Measurements from ENCODE around the gene FXYD6.
A peak's percentile ranks its signal among the peaks of the same experiment; 100 is the strongest.

FXYD6 gene

GRCh38 chr11:117852309-117852708 is 24.1 kb downstream of the FXYD6 start:
- H3K4me3 ChIP-seq (ENCODE audit: low read depth, low read length), result no peak overlapping the region
- no peak for DNase-seq
- TF ChIP-seq CTCF (IDR thresholded peaks at IDR 0.05; ENCODE audit: low read depth, low read length), result no peak
- peaks cover 5% of the 10 kb centered on the region; the same call in 1 of the 2 replicates for H3K36me3 ChIP-seq
- H3K27ac ChIP-seq, result no peak overlapping the region
- H3K27me3 ChIP-seq (ENCODE audit: insufficient read depth, low read depth, severe bottlenecking), result no peaks in the 10 kb centered on the region
- peaks cover 9% of the 10 kb centered on the region for H3K9me3 ChIP-seq (ENCODE audit: severe bottlenecking)

GRCh38 chr11:117851852-117852251 is 24.6 kb downstream of the FXYD6 start:
- DNase-seq, result no peak
- H3K9me3 ChIP-seq (ENCODE audit: severe bottlenecking), result peaks cover 9% of the 10 kb centered on the region
- no peak overlapping the region for H3K4me3 ChIP-seq (ENCODE audit: low read depth, low read length)
- TF ChIP-seq CTCF (IDR thresholded peaks at IDR 0.05; ENCODE audit: low read depth, low read length), result no peak
- no peaks in the 10 kb centered on the region for H3K27me3 ChIP-seq (ENCODE audit: insufficient read depth, low read depth, severe bottlenecking)
- H3K27ac ChIP-seq, result no peak overlapping the region
- peaks cover 5% of the 10 kb centered on the region; the same call in 1 of the 2 replicates for H3K36me3 ChIP-seq

GRCh38 chr11:117851106-117851505 is 25.4 kb downstream of the FXYD6 start:
- Histone ChIP-seq H3K27ac (peak overlapping the region; percentile 44), H3K9me3 (ENCODE audit: severe bottlenecking) (peaks cover 9% of the 10 kb centered on the region), H3K27me3 (ENCODE audit: insufficient read depth, low read depth, severe bottlenecking) (no peaks in the 10 kb centered on the region), H3K36me3 (peaks cover 5% of the 10 kb centered on the region; the same call in 1 of the 2 replicates), H3K4me3 (ENCODE audit: low read depth, low read length) (no peak overlapping the region)
- DNase-seq, result peak; percentile 52
- TF ChIP-seq CTCF (IDR thresholded peaks at IDR 0.05; ENCODE audit: low read depth, low read length), result no peak

GRCh38 chr11:117849781-117850414 is 26.6 kb downstream of the FXYD6 start:
- peaks cover 9% of the 10 kb centered on the region for H3K9me3 ChIP-seq (ENCODE audit: severe bottlenecking)
- DNase-seq, result no peak
- H3K36me3 ChIP-seq, result peaks cover 5% of the 10 kb centered on the region; the same call in 1 of the 2 replicates
- TF ChIP-seq CTCF (IDR thresholded peaks at IDR 0.05; ENCODE audit: low read depth, low read length), result no peak
- no peak overlapping the region for H3K27ac ChIP-seq
- no peaks in the 10 kb centered on the region for H3K27me3 ChIP-seq (ENCODE audit: insufficient read depth, low read depth, severe bottlenecking)
- H3K4me3 ChIP-seq (ENCODE audit: low read depth, low read length), result no peak overlapping the region

GRCh38 chr11:117843666-117844484 is 32.6 kb downstream of the FXYD6 start:
- Histone ChIP-seq H3K27me3 (ENCODE audit: insufficient read depth, low read depth, severe bottlenecking) (no peaks in the 10 kb centered on the region), H3K4me3 (ENCODE audit: low read depth, low read length) (no peak overlapping the region), H3K36me3 (no peaks in the 10 kb centered on the region), H3K9me3 (ENCODE audit: severe bottlenecking) (no peaks in the 10 kb centered on the region), H3K27ac (no peak overlapping the region)
- TF ChIP-seq CTCF (IDR thresholded peaks at IDR 0.05; ENCODE audit: low read depth, low read length), result peak; percentile 94
- DNase-seq, result peak; percentile 77

Measured in WERI-Rb-1 (cell line).